ENCODE results near the gene FBXO45.
"Not testable (repeated sequence)": the region's sequence is repeated elsewhere in the genome, so short reads cannot be mapped to it uniquely, and the experiment has no call there.

Gene FBXO45

GRCh38 chr3:196568246-196569002, at the start of gene FBXO45, which contains the start of gene WDR53:
TSS of gene FBXO45 (plus strand) at chr3:196568660. CDS start at chr3:196568985, 325 bp downstream.
TSS of gene WDR53 (minus strand) at chr3:196568554. CDS start at chr3:196561475, 7,079 bp downstream.
- no peak for TF ChIP-seq CTCF (IDR thresholded peaks at IDR 0.05; ENCODE audit: insufficient read depth, low read length, poor library complexity, severe bottlenecking)
- no peak for TF ChIP-seq EZH2phosphoT487 (conservative IDR thresholded peaks at IDR 0.05; ENCODE audit: low read length)
- Histone ChIP-seq H4K20me1 (ENCODE audit: low read depth, low read length) (no peaks in the 10 kb centered on the region), H3K27me3 (ENCODE audit: low read length) (no peaks in the 10 kb centered on the region), H3K36me3 (ENCODE audit: low read length) (no peaks in the 10 kb centered on the region), H3K4me3 (ENCODE audit: insufficient read depth, low read length, poor library complexity, severe bottlenecking) (peak within 1 kb of the TSS; percentile 98), H3K79me2 (ENCODE audit: insufficient read depth, low read length) (peaks cover 66% of the 10 kb centered on the region), H3F3A (ENCODE audit: insufficient read depth) (no peaks in the 10 kb centered on the region), H3K4me2 (ENCODE audit: low read depth, low read length, poor library complexity, severe bottlenecking) (peak within 1 kb of the TSS; percentile 71), H3K27ac (ENCODE audit: low read depth, low read length) (peak within 1 kb of the TSS; percentile 47), H2AFZ (ENCODE audit: low read depth, low read length, severe bottlenecking) (peak within 1 kb of the TSS; percentile 92), H3K9me3 (ENCODE audit: insufficient read depth, low read length) (no peaks in the 10 kb centered on the region), H3K9me2 (replicated peaks; ENCODE audit: insufficient read depth, low read length) (no peaks in the 10 kb centered on the region), H3K9ac (ENCODE audit: low read length) (peak within 1 kb of the TSS; percentile 93)

GRCh38 chr3:196518966-196519717, 49.3 kb upstream of the FBXO45 start:
- no peak overlapping the region for H3K4me3 ChIP-seq (ENCODE audit: insufficient read depth, low read length, poor library complexity, severe bottlenecking)
- H3K9ac ChIP-seq (ENCODE audit: low read length), result no peak overlapping the region
- H3K9me2 ChIP-seq (replicated peaks; ENCODE audit: insufficient read depth, low read length), result no peaks in the 10 kb centered on the region
- peaks cover 38% of the 10 kb centered on the region; the same call in 1 of the 2 replicates for H3K9me3 ChIP-seq (ENCODE audit: insufficient read depth, low read length)
- H3K36me3 ChIP-seq (ENCODE audit: low read length), result no peaks in the 10 kb centered on the region
- H4K20me1 ChIP-seq (ENCODE audit: low read depth, low read length), result no peaks in the 10 kb centered on the region
- no peak overlapping the region for H3K4me2 ChIP-seq (ENCODE audit: low read depth, low read length, poor library complexity, severe bottlenecking)
- H3K79me2 ChIP-seq (ENCODE audit: insufficient read depth, low read length), result no peaks in the 10 kb centered on the region
- no peak overlapping the region for H2AFZ ChIP-seq (ENCODE audit: low read depth, low read length, severe bottlenecking)
- H3K27ac ChIP-seq (ENCODE audit: low read depth, low read length), result no peak overlapping the region
- no peaks in the 10 kb centered on the region for H3K27me3 ChIP-seq (ENCODE audit: low read length)
- peak; percentile 37 for TF ChIP-seq CTCF (IDR thresholded peaks at IDR 0.05; ENCODE audit: insufficient read depth, low read length, poor library complexity, severe bottlenecking)
- no peak for TF ChIP-seq EZH2phosphoT487 (conservative IDR thresholded peaks at IDR 0.05; ENCODE audit: low read length)
- H3F3A ChIP-seq (ENCODE audit: insufficient read depth), result no peaks in the 10 kb centered on the region

GRCh38 chr3:196519718-196520082, 48.8 kb upstream of the FBXO45 start:
- no peaks in the 10 kb centered on the region for H3K9me2 ChIP-seq (replicated peaks; ENCODE audit: insufficient read depth, low read length)
- no peaks in the 10 kb centered on the region for H3K27me3 ChIP-seq (ENCODE audit: low read length)
- no peak overlapping the region for H3K4me3 ChIP-seq (ENCODE audit: insufficient read depth, low read length, poor library complexity, severe bottlenecking)
- no peaks in the 10 kb centered on the region for H3K79me2 ChIP-seq (ENCODE audit: insufficient read depth, low read length)
- H3K27ac ChIP-seq (ENCODE audit: low read depth, low read length), result no peak overlapping the region
- TF ChIP-seq CTCF (IDR thresholded peaks at IDR 0.05; ENCODE audit: insufficient read depth, low read length, poor library complexity, severe bottlenecking) (no peak), EZH2phosphoT487 (conservative IDR thresholded peaks at IDR 0.05; ENCODE audit: low read length) (no peak)
- no peaks in the 10 kb centered on the region for H4K20me1 ChIP-seq (ENCODE audit: low read depth, low read length)
- peaks cover 38% of the 10 kb centered on the region; the same call in 1 of the 2 replicates for H3K9me3 ChIP-seq (ENCODE audit: insufficient read depth, low read length)
- no peaks in the 10 kb centered on the region for H3F3A ChIP-seq (ENCODE audit: insufficient read depth)
- H2AFZ ChIP-seq (ENCODE audit: low read depth, low read length, severe bottlenecking), result no peak overlapping the region
- no peak overlapping the region for H3K4me2 ChIP-seq (ENCODE audit: low read depth, low read length, poor library complexity, severe bottlenecking)
- no peak overlapping the region for H3K9ac ChIP-seq (ENCODE audit: low read length)
- no peaks in the 10 kb centered on the region for H3K36me3 ChIP-seq (ENCODE audit: low read length)

- not testable (repeated sequence) for H3K4me3 ChIP-seq (ENCODE audit: insufficient read depth, low read length, poor library complexity, severe bottlenecking); H2AFZ ChIP-seq (ENCODE audit: low read depth, low read length, severe bottlenecking); H3K27ac ChIP-seq (ENCODE audit: low read depth, low read length); H4K20me1 ChIP-seq (ENCODE audit: low read depth, low read length); H3F3A ChIP-seq (ENCODE audit: insufficient read depth); H3K9me2 ChIP-seq (replicated peaks; ENCODE audit: insufficient read depth, low read length); H3K79me2 ChIP-seq (ENCODE audit: insufficient read depth, low read length); H3K27me3 ChIP-seq (ENCODE audit: low read length); H3K9ac ChIP-seq (ENCODE audit: low read length); H3K36me3 ChIP-seq (ENCODE audit: low read length); H3K4me2 ChIP-seq (ENCODE audit: low read depth, low read length, poor library complexity, severe bottlenecking)
- peaks cover 38% of the 10 kb centered on the region; the same call in 1 of the 2 replicates for H3K9me3 ChIP-seq (ENCODE audit: insufficient read depth, low read length)
Observed at GRCh38 chr3:196521291-196521690, 47.2 kb upstream of the FBXO45 start.

All from SU-DHL-6 (cell line).